ENCODE data around the gene UBE2Q1.

The UBE2Q1 gene

GRCh38 chr1:154581766-154582165 is 23.3 kb upstream of the UBE2Q1 start:
- ChIA-PET CTCF (interaction anchor here (1.4 kb wide), 2 partner anchors 10 to 22 kb away, joined by 3 to 6 read pairs; no protein-coding TSS in a partner anchor), POLR2A (no interaction called here)
- no peak for DNase-seq (ENCODE audit: extremely low spot score)
- no peak for TF ChIP-seq CTCF (IDR thresholded peaks at IDR 0.05; ENCODE audit: control extremely low read depth, extremely low read depth, low read depth, missing control alignments)

- CTCF ChIA-PET, result interaction anchor here (1.0 to 3.8 kb wide), 4 partner anchors 11 to 365 kb away, joined by 3 to 19 read pairs (median 9); partner anchors contain the start of gene CHRNB2
- no peak for TF ChIP-seq CTCF (IDR thresholded peaks at IDR 0.05; ENCODE audit: control extremely low read depth, extremely low read depth, low read depth, missing control alignments)
- DNase-seq (ENCODE audit: extremely low spot score), result no peak
- POLR2A ChIA-PET, result interaction anchor here (1.2 kb wide), 1 partner anchor 27 kb away, joined by 4 read pairs; no protein-coding TSS in a partner anchor
Measured at GRCh38 chr1:154579374-154579773, 20.9 kb upstream of the UBE2Q1 start.

GRCh38 chr1:154578058-154578418 is 19.6 kb upstream of the UBE2Q1 start:
- ChIA-PET CTCF (interaction anchor here (1.3 to 3.8 kb wide), 4 partner anchors 10 to 168 kb away, joined by 3 to 19 read pairs (median 9); partner anchors contain the start of gene CHRNB2), POLR2A (interaction anchor here (0.6 to 1.2 kb wide), 2 partner anchors 28 to 191 kb away, joined by 4 to 6 read pairs; no protein-coding TSS in a partner anchor)
- no peak for DNase-seq (ENCODE audit: extremely low spot score)
- no peak for TF ChIP-seq CTCF (IDR thresholded peaks at IDR 0.05; ENCODE audit: control extremely low read depth, extremely low read depth, low read depth, missing control alignments)

GRCh38 chr1:154577346-154578057 is 19.0 kb upstream of the UBE2Q1 start:
- ChIA-PET CTCF (interaction anchor here (1.3 to 3.8 kb wide), 5 partner anchors 10 to 169 kb away, joined by 3 to 19 read pairs (median 9); partner anchors contain the start of gene CHRNB2), POLR2A (no interaction called here)
- no peak for DNase-seq (ENCODE audit: extremely low spot score)
- no peak for TF ChIP-seq CTCF (IDR thresholded peaks at IDR 0.05; ENCODE audit: control extremely low read depth, extremely low read depth, low read depth, missing control alignments)

GRCh38 chr1:154575951-154576566 is 17.6 kb upstream of the UBE2Q1 start:
- POLR2A ChIA-PET, result no interaction called here
- DNase-seq (ENCODE audit: extremely low spot score), result no peak
- no peak for TF ChIP-seq CTCF (IDR thresholded peaks at IDR 0.05; ENCODE audit: control extremely low read depth, extremely low read depth, low read depth, missing control alignments)
- CTCF ChIA-PET, result interaction anchor here (0.9 to 3.2 kb wide), 6 partner anchors 13 to 485 kb away, joined by 3 to 19 read pairs (median 4); no protein-coding TSS in a partner anchor

GRCh38 chr1:154575147-154575927 is 16.9 kb upstream of the UBE2Q1 start:
- POLR2A ChIA-PET, result no interaction called here
- no peak for DNase-seq (ENCODE audit: extremely low spot score)
- no peak for TF ChIP-seq CTCF (IDR thresholded peaks at IDR 0.05; ENCODE audit: control extremely low read depth, extremely low read depth, low read depth, missing control alignments)
- CTCF ChIA-PET, result interaction anchor here (0.9 to 3.2 kb wide), 6 partner anchors 13 to 486 kb away, joined by 3 to 19 read pairs (median 4); no protein-coding TSS in a partner anchor

All from GM10248 (cell line).